Measurements from ENCODE around the gene ATF5. TPM values are rescaled to one million over a fixed set of nuclear protein-coding genes. Genes with fewer than 3 reads are reported as not detected.

The ATF5 gene
- total and polyA plus RNA-seq, 10 of the 15 experiments (the other 5 are each of a cell fraction or from before 2014, with no cell fraction given): 9.1 to 133 (median 24.0) TPM

DNA sequence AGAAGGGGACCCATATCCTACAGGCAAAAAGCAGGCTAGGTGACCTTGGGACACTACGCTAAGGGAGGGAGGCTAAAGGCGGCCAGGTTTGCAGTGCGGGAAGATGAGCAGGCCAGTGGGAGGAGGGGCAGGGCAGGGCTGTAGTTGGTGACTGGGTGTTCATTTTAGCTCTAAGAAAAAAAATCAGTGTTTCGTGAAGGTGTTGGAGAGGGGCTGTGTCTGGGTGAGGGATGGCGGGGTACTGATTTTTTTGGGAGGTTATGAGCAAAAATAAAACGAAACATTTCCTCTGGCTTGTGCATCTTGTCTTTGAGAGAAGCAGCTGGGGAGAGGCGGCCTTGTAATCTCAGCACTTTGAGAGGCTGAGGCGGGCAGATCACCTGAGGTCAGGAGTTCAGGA, 4.6 kb downstream of the ATF5 start (continued):
- no peak for TF ChIP-seq CBX5 (IDR thresholded peaks at IDR 0.05; ENCODE audit: low read depth)
- TF ChIP-seq BACH1 (IDR thresholded peaks at IDR 0.05; ENCODE audit: borderline replicate concordance): 0 out of 2 replicates have a peak, but pooled peaks have one; percentile 38
- TF ChIP-seq SP1 (IDR thresholded peaks at IDR 0.05; ENCODE audit: low read depth, low read length): no peak
- TF ChIP-seq TAF1 (IDR thresholded peaks at IDR 0.05; ENCODE audit: borderline replicate concordance, low read depth, low read length): no peak
- TF ChIP-seq, protein P1, sequence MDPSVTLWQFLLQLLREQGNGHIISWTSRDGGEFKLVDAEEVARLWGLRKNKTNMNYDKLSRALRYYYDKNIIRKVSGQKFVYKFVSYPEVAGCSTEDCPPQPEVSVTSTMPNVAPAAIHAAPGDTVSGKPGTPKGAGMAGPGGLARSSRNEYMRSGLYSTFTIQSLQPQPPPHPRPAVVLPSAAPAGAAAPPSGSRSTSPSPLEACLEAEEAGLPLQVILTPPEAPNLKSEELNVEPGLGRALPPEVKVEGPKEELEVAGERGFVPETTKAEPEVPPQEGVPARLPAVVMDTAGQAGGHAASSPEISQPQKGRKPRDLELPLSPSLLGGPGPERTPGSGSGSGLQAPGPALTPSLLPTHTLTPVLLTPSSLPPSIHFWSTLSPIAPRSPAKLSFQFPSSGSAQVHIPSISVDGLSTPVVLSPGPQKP (IDR thresholded peaks at IDR 0.05; ENCODE audit: low read depth, low read length): no peak
- peak; percentile 85 for TF ChIP-seq POLR2AphosphoS5 (IDR thresholded peaks at IDR 0.05; ENCODE audit: low read length)
- TF ChIP-seq BHLHE40 (IDR thresholded peaks at IDR 0.05; ENCODE audit: borderline replicate concordance in 1 of 2, low read depth in 2 of 2, low read length in 1 of 2): peak in 1 of 2 experiments; percentile 26; a peak in 1 of 4 replicates
- TF ChIP-seq TCF7 (IDR thresholded peaks at IDR 0.05; ENCODE audit: borderline replicate concordance): no peak
- TF ChIP-seq YY1 (IDR thresholded peaks at IDR 0.05; ENCODE audit: low read depth, low read length): no peak
- no peak for TF ChIP-seq EED (IDR thresholded peaks at IDR 0.05; ENCODE audit: low read depth)
- no peak for TF ChIP-seq FOS (IDR thresholded peaks at IDR 0.05; ENCODE audit: borderline replicate concordance, extremely low read depth, insufficient read length)
- no peak for TF ChIP-seq ESRRA (IDR thresholded peaks at IDR 0.05; ENCODE audit: low read length)

DNA sequence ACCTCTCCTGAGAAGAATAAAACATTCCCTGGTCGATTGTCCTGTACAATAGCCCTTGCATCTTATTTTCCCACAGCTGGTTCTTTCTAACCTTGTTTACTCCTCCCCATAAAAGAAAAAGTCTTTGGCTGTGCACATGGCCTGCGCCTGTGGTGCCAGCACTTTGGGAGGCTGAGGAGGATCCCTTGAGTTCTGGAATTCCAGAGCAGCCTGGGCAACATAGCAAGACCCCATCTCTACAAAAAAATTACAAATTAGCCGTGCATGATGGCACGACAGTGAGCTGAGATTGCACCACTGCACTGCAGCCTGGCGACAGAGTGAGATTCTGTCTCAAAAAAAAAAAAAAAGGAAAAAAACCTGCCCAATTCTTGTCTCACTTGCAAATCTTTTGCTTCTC, 7.5 kb downstream of the ATF5 start:
- Histone ChIP-seq H2AFZ (ENCODE audit: control insufficient read depth, low read depth, low read length) (no peak overlapping the region), H3K27me3 (replicated peaks in 1 of 2; ENCODE audit: control insufficient read depth in 2 of 2, insufficient read depth in 2 of 2, low read length in 1 of 2) (no peaks in the 10 kb centered on the region), H3K4me3 (no peak overlapping the region), H3K4me2 (ENCODE audit: control insufficient read depth, insufficient read depth) (no peak overlapping the region), H3K9me3 (replicated peaks; ENCODE audit: control insufficient read depth, insufficient read depth, low read length) (no peaks in the 10 kb centered on the region), H3K4me1 (ENCODE audit: control insufficient read depth, insufficient read depth, low read length) (no peaks in the 10 kb centered on the region; the same call in 1 of the 2 replicates), H3K9ac (ENCODE audit: control insufficient read depth, insufficient read depth, low read length) (no peak overlapping the region), H3K36me3 (ENCODE audit: control insufficient read depth in 2 of 2, insufficient read depth in 2 of 2, low read length in 1 of 2) (peaks cover 4% of the 10 kb centered on the region in 2 experiments; a peak in 3 of 4 replicates), H3K27ac (ENCODE audit: control insufficient read depth, insufficient read depth) (no peak overlapping the region), H4K20me1 (ENCODE audit: control insufficient read depth, insufficient read depth) (no peaks in the 10 kb centered on the region), H3K79me2 (ENCODE audit: control insufficient read depth, insufficient read depth, low read length) (peaks cover 5% of the 10 kb centered on the region)
- CTCF ChIA-PET: interaction anchor here (5.0 kb wide), 1 partner anchor 199 kb away, joined by 23 read pairs; no protein-coding TSS in a partner anchor
- in situ Hi-C loops (cut with MboI): loop anchor here (5.0 to 10.0 kb wide), 2 partner anchors 46 to 198 kb away; no protein-coding TSS in a partner anchor
- BruUV-seq (replicated peaks): no TSS peak
- RAD21 ChIA-PET (ENCODE audit: unreplicated experiment): no interaction called here
- intact Hi-C loops (cut with micrococcal nuclease; ENCODE audit: unreplicated experiment): no loop called here
- DNase-seq (ENCODE audit: low read depth, low spot score) (no peak), ATAC-seq (no peak), FAIRE-seq (no peak)
- WGBS (ENCODE audit: insufficient coverage, insufficient replicate concordance, low lambda C conversion rate, missing lambda C conversion rate): 39% methylated on average over 5 of the region's 5 CpGs
- POLR2A ChIA-PET: no interaction called here
- SMC1A ChIA-PET (ENCODE audit: uncharacterized antibody, unreplicated experiment): no interaction called here
- TF ChIP-seq NFYA (IDR thresholded peaks at IDR 0.05; ENCODE audit: borderline replicate concordance, low read depth, low read length): no peak
- TF ChIP-seq POLR2A (IDR thresholded peaks at IDR 0.05; ENCODE audit: low read depth, low read length): peak; percentile 19; the same call in 1 of the 2 replicates
- no peak for TF ChIP-seq SMAD5 (IDR thresholded peaks at IDR 0.05; ENCODE audit: low read depth)
- TF ChIP-seq PKNOX1 (IDR thresholded peaks at IDR 0.05): no peak
